MM.1S (cell line): Measurements from ENCODE around the gene NTN4.

Experiments
- EZH2 ChIP-seq: fragments of 300-600 bp; sonication (generic); optimal IDR thresholded peaks from 2 replicates; pipeline ENCODE3; 2017; ENCODE audit warnings: low read depth, mild to moderate bottlenecking, antibody characterized with exemption, low read length, mixed read lengths
- TF ChIP-seq, protein P1 (sequence below): fragments of 300-600 bp; sonication (generic); IDR thresholded peaks from 2 replicates; pipeline ENCODE4 v1.5.1; 2016; ENCODE audit warnings: antibody characterized with exemption, low read length, mixed read lengths

- TF ChIP-seq, protein P1, sequence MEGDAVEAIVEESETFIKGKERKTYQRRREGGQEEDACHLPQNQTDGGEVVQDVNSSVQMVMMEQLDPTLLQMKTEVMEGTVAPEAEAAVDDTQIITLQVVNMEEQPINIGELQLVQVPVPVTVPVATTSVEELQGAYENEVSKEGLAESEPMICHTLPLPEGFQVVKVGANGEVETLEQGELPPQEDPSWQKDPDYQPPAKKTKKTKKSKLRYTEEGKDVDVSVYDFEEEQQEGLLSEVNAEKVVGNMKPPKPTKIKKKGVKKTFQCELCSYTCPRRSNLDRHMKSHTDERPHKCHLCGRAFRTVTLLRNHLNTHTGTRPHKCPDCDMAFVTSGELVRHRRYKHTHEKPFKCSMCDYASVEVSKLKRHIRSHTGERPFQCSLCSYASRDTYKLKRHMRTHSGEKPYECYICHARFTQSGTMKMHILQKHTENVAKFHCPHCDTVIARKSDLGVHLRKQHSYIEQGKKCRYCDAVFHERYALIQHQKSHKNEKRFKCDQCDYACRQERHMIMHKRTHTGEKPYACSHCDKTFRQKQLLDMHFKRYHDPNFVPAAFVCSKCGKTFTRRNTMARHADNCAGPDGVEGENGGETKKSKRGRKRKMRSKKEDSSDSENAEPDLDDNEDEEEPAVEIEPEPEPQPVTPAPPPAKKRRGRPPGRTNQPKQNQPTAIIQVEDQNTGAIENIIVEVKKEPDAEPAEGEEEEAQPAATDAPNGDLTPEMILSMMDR = peak; percentile 20
- TF ChIP-seq EZH2 = no peak
Measured at GRCh38 chr12:95820096-95820703, 29.6 kb upstream of the NTN4 start.
